ENCODE data around the gene KLF9.

GRCh38 chr9:70422371-70423043 lies 8.1 kb upstream of the KLF9 start:
- no peak for TF ChIP-seq CTCF (conservative IDR thresholded peaks at IDR 0.05)
- TF ChIP-seq ZFX (IDR thresholded peaks at IDR 0.05): no peak
